ENCODE measurements around the gene LRRC49. TPM values are rescaled to one million over a fixed set of nuclear protein-coding genes. Genes with fewer than 3 reads are reported as not detected.
"Not testable (repeated sequence)": the region's sequence is repeated elsewhere in the genome, so short reads cannot be mapped to it uniquely, and the experiment has no call there.

The LRRC49 gene
- 1 to 10 TPM in 1 of 2 experiments, under 1 TPM in 1; 0.50 to 1.6 TPM for total RNA-seq

DNA sequence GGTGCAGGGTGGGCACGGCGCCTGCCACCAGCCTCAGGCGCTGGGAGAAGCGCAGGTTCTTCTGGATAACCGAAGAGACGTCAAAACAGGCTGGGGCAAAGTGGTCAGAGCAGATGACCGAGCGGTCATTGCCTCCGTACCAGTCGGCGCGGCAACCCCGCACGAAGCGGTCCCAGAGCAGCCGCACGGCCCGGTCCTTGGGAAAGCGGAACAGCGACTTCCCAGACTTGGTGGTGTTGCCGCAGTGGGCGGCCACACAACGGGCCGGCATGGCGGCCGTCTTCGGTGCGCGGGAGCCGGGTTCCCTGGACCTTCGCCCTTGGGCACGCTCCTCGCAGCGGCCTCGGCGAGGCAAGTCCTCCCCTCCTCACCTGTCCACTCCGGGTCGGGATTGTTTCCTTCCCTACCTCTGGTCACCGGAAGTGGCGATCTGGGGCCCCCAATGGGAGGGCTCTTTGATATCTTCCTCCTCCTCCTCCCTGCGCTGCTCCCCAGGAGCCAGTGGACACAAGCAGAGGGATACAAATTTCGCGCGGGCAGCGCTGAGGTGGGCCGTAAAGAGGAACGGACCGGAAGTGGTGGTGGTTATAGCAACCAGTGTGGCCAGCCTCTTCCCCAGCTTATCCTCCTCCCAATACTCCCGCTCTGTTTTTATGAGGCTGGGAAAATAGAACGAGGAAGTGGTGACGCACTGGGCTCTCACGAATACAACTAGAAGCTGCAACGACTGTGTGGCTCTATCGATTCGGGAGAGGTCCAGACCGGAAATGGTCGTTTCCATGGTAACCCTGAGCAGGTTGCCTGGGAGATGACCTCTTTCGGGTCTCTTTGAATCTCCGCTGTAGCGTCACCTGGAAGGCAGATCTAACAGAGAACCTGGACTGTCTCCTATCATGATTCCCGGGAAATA lies at the start of gene LRRC49, which contains the start of gene THAP10:
TSS of gene LRRC49 (plus strand) at position 825 of the 910 bp plus-strand sequence. CDS start at position 894, 69 bp downstream.
TSS of gene THAP10 (minus strand) at position 432 of the 910 bp plus-strand sequence. CDS start at position 271, 161 bp downstream.
- peaks cover 5% of the 10 kb centered on the region for H3K36me3 Mint-ChIP-seq
- DNase-seq = peak; percentile 53
- peaks cover 75% of the 10 kb centered on the region for H3K27me3 Mint-ChIP-seq
- H3K9me3 Mint-ChIP-seq = peaks cover 3% of the 10 kb centered on the region
- H3K27ac Mint-ChIP-seq = peak within 1 kb of the TSS; percentile 76
- H3K4me1 Mint-ChIP-seq = peaks cover 12% of the 10 kb centered on the region
- H3K4me3 Mint-ChIP-seq = peak within 1 kb of the TSS; percentile 87

GRCh38 chr15:70845602-70846360 lies 46.8 kb upstream of the LRRC49 start:
- Mint-ChIP-seq H3K27me3 (peaks cover 18% of the 10 kb centered on the region), H3K27ac (no peak overlapping the region), H3K4me3 (no peak overlapping the region), H3K9me3 (no peaks in the 10 kb centered on the region), H3K4me1 (no peaks in the 10 kb centered on the region), H3K36me3 (no peaks in the 10 kb centered on the region)
- no peak for DNase-seq

GRCh38 chr15:70851889-70852288 lies 40.7 kb upstream of the LRRC49 start:
- peaks cover 65% of the 10 kb centered on the region for H3K27me3 Mint-ChIP-seq
- H3K27ac Mint-ChIP-seq = no peak overlapping the region
- no peaks in the 10 kb centered on the region for H3K9me3 Mint-ChIP-seq
- peaks cover 6% of the 10 kb centered on the region for H3K4me1 Mint-ChIP-seq
- DNase-seq = no peak
- H3K4me3 Mint-ChIP-seq = no peak overlapping the region
- H3K36me3 Mint-ChIP-seq = no peaks in the 10 kb centered on the region

GRCh38 chr15:70852501-70853317 lies 39.9 kb upstream of the LRRC49 start:
- Mint-ChIP-seq H3K9me3 (no peaks in the 10 kb centered on the region), H3K4me1 (peaks cover 6% of the 10 kb centered on the region), H3K27me3 (peaks cover 59% of the 10 kb centered on the region), H3K4me3 (peak overlapping the region; percentile 48), H3K27ac (no peak overlapping the region), H3K36me3 (no peaks in the 10 kb centered on the region)
- no peak for DNase-seq

- peak overlapping the region; percentile 48 for H3K4me3 Mint-ChIP-seq
- DNase-seq = peak; percentile 21
- no peaks in the 10 kb centered on the region for H3K36me3 Mint-ChIP-seq
- no peak overlapping the region for H3K27ac Mint-ChIP-seq
- peaks cover 6% of the 10 kb centered on the region for H3K4me1 Mint-ChIP-seq
- H3K9me3 Mint-ChIP-seq = no peaks in the 10 kb centered on the region
- peaks cover 57% of the 10 kb centered on the region for H3K27me3 Mint-ChIP-seq
These were observed 39.2 kb upstream of the LRRC49 start for GRCh38 chr15:70853318-70853972.

- no peaks in the 10 kb centered on the region for H3K9me3 Mint-ChIP-seq
- DNase-seq = peak; percentile 42
- peaks cover 6% of the 10 kb centered on the region for H3K4me1 Mint-ChIP-seq
- peak within 1 kb of the TSS; percentile 74 for H3K4me3 Mint-ChIP-seq
- no peaks in the 10 kb centered on the region for H3K36me3 Mint-ChIP-seq
- H3K27ac Mint-ChIP-seq = no peak within 1 kb of the TSS
- peaks cover 55% of the 10 kb centered on the region for H3K27me3 Mint-ChIP-seq
These were observed 38.5 kb upstream of the LRRC49 start, which contains the start of gene LARP6 for GRCh38 chr15:70853973-70854665. Gene LARP6 (minus strand): TSS chr15:70854157. CDS start chr15:70854088, 69 bp downstream.

DNA sequence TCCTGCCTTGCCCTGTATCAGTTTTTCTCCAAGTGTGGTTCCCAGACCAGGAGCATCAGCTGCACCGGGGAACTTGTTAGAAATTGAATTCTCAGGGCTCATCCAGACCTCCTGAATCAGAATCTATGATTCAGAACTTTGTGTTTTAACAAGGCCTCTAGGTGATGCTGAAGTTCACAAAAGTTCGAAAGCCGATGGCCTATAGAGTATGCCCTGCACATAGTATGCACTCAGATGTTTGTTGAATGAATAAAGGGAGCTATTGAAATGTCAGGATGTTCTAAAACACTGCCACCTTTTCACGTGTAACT lies 38.0 kb upstream of the LRRC49 start:
- peaks cover 55% of the 10 kb centered on the region for H3K27me3 Mint-ChIP-seq
- H3K27ac Mint-ChIP-seq = no peak overlapping the region
- H3K36me3 Mint-ChIP-seq = no peaks in the 10 kb centered on the region
- no peaks in the 10 kb centered on the region for H3K9me3 Mint-ChIP-seq
- DNase-seq = no peak
- peak overlapping the region; percentile 74 for H3K4me3 Mint-ChIP-seq
- H3K4me1 Mint-ChIP-seq = peaks cover 6% of the 10 kb centered on the region

DNA sequence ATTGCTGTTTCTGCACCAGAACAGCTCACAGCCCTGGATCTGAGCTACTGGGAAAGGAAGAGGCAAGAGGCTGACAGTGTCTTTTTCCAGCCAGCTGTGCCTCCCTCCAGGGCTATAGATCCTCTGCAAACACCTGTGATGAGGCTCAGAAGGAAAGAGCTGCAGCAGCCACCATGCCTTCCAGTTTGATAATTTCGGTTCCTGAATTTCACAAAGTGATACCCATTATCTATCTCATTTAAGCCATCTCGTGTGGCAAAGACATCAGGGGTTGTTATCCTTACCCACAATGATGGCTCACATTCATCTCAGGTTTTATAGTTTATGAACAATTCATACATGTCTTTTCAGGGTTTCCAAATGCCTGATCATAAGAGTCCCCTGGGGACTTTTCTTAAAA lies 36.9 kb upstream of the LRRC49 start:
- no peak for DNase-seq
- no peaks in the 10 kb centered on the region for H3K9me3 Mint-ChIP-seq
- H3K4me1 Mint-ChIP-seq = peaks cover 6% of the 10 kb centered on the region
- H3K27ac Mint-ChIP-seq = no peak overlapping the region
- peaks cover 51% of the 10 kb centered on the region for H3K27me3 Mint-ChIP-seq
- no peaks in the 10 kb centered on the region for H3K36me3 Mint-ChIP-seq
- no peak overlapping the region for H3K4me3 Mint-ChIP-seq

- H3K9me3 Mint-ChIP-seq = no peaks in the 10 kb centered on the region
- H3K27me3 Mint-ChIP-seq = peaks cover 47% of the 10 kb centered on the region
- no peak overlapping the region for H3K27ac Mint-ChIP-seq
- no peak overlapping the region for H3K4me3 Mint-ChIP-seq
- H3K4me1 Mint-ChIP-seq = peaks cover 6% of the 10 kb centered on the region
- H3K36me3 Mint-ChIP-seq = no peaks in the 10 kb centered on the region
- no peak for DNase-seq
These were observed 36.3 kb upstream of the LRRC49 start for GRCh38 chr15:70856177-70856883.

- Mint-ChIP-seq H3K27ac (no peak overlapping the region), H3K36me3 (no peaks in the 10 kb centered on the region), H3K4me3 (no peak overlapping the region), H3K4me1 (peaks cover 6% of the 10 kb centered on the region), H3K9me3 (no peaks in the 10 kb centered on the region), H3K27me3 (peaks cover 45% of the 10 kb centered on the region)
- DNase-seq = no peak
These were observed 35.6 kb upstream of the LRRC49 start for GRCh38 chr15:70856884-70857561.

- Mint-ChIP-seq H3K4me3 (no peak overlapping the region), H3K27ac (no peak overlapping the region), H3K4me1 (peaks cover 6% of the 10 kb centered on the region), H3K9me3 (no peaks in the 10 kb centered on the region), H3K36me3 (no peaks in the 10 kb centered on the region), H3K27me3 (peaks cover 38% of the 10 kb centered on the region)
- DNase-seq = no peak
These were observed 34.9 kb upstream of the LRRC49 start for GRCh38 chr15:70857562-70858285.

GRCh38 chr15:70858614-70859321 lies 33.9 kb upstream of the LRRC49 start:
- not testable (repeated sequence) for H3K27ac Mint-ChIP-seq, H3K9me3 Mint-ChIP-seq, H3K4me1 Mint-ChIP-seq, H3K4me3 Mint-ChIP-seq, H3K36me3 Mint-ChIP-seq, DNase-seq
- H3K27me3 Mint-ChIP-seq = peaks cover 32% of the 10 kb centered on the region

Measured in activated naive CD8-positive, alpha-beta T cell treated with anti-CD3 and anti-CD28 coated beads for 36 hours (primary cell).